Measurements from ENCODE around the gene ZBTB8OS.

The ZBTB8OS gene

GRCh38 chr1:32606565-32607371 is 43.6 kb downstream of the ZBTB8OS start:
- DNase-seq: no peak

GRCh38 chr1:32605711-32606424 is 44.5 kb downstream of the ZBTB8OS start:
- no peak for DNase-seq

- DNase-seq: no peak
Measured at GRCh38 chr1:32600034-32600433, 50.3 kb downstream of the ZBTB8OS start.

GRCh38 chr1:32592943-32593342 is 57.4 kb downstream of the ZBTB8OS start:
- DNase-seq: no peak

- no peak for DNase-seq
Measured at GRCh38 chr1:32580348-32581017, 69.9 kb downstream of the ZBTB8OS start.
